Endothelial cell of umbilical vein (primary cell): ENCODE measurements around the gene CEP85L. TPM values are rescaled to one million over a fixed set of nuclear protein-coding genes. Genes with fewer than 3 reads are reported as not detected.

Experiments
- BruUV-seq: library from RNA; stranded (reverse); fragments of 400-500 nt; replicated peaks from 2 replicates; lab custom pipeline; 2021; lab: Mats Ljungman, UMichigan
- CTCF ChIA-PET: fragments of 300-600, 350-600 bp; sonication (Branson Sonifier 250); formaldehyde crosslinking; loops from one replicate; lab custom pipeline; 2021; ENCODE audit warnings: antibody characterized with exemption, inconsistent platforms; lab: Charles Lee
- POLR2A ChIA-PET: fragments of 300-600, 350-600 bp; sonication (Branson Sonifier 250); formaldehyde crosslinking; loops from one replicate; lab custom pipeline; 2021; ENCODE audit warnings: antibody characterized with exemption, inconsistent platforms; lab: Charles Lee
- DNase-seq: peaks from one replicate; pipeline ENCODE4 v3.0.0-alpha.2; 2011; ENCODE audit warnings: low read depth, low spot score
- FAIRE-seq: peaks from 2 replicates; lab custom pipeline; 2011; peaks lifted over from hg19 to GRCh38; lab: Jason Lieb, UNC
- H2AFZ ChIP-seq: 2 replicates; pipeline ENCODE4 v1.6.0; 2012; ENCODE audit warnings: low read depth, low read length, control low read depth, inconsistent platforms
- H3K27ac ChIP-seq: 2 replicates; pipeline ENCODE4 v1.5.1; 2011; ENCODE audit warnings: low read depth, mild to moderate bottlenecking, control low read depth, low read length, moderate library complexity; ENCODE audit not compliant: insufficient read depth
- H3K27me3 ChIP-seq, 2 experiments: 2 replicates each; pipeline versions ENCODE4 v1.6.0 to v1.6.1; 2011; ENCODE audit warnings: low read length in 2 of 2, mixed read lengths in 1 of 2; ENCODE audit not compliant: control insufficient read depth in 2 of 2, insufficient read depth in 2 of 2
- H3K36me3 ChIP-seq, 2 experiments: 2 replicates in 1 of 2; 3 replicates in 1 of 2; pipeline ENCODE4 v1.5.1; 2011; ENCODE audit warnings: low read length in 2 of 2, mild to moderate bottlenecking in 1 of 2, moderate library complexity in 1 of 2; ENCODE audit not compliant: control insufficient read depth in 2 of 2, insufficient read depth in 2 of 2; ENCODE audit errors: extremely low read depth in 1 of 2
- H3K4me1 ChIP-seq: 3 replicates; pipeline ENCODE4 v1.5.1; 2011; ENCODE audit warnings: mild to moderate bottlenecking, low read length; ENCODE audit not compliant: control insufficient read depth, insufficient read depth; ENCODE audit errors: extremely low read depth
- H3K4me2 ChIP-seq: 2 replicates; pipeline ENCODE4 v1.6.1; 2011; ENCODE audit warnings: low read length, control low read depth, mixed read lengths; ENCODE audit not compliant: insufficient read depth
- H3K4me3 ChIP-seq, 3 experiments: fragments of 200-600 bp in 1 of 3; sonication (generic), shearing (Covaris generic) in 1 of 3; replicated peaks in 1 of 3; 2 replicates each; pipeline ENCODE4 v1.5.1; 2011 to 2016; ENCODE audit warnings: control low read depth in 3 of 3, low read length in 3 of 3, mild to moderate bottlenecking in 2 of 3, inconsistent platforms in 1 of 3, low read depth in 1 of 3, moderate library complexity in 1 of 3; ENCODE audit not compliant: insufficient read depth in 1 of 3
- H3K79me2 ChIP-seq: 2 replicates; pipeline ENCODE4 v1.6.0; 2012; ENCODE audit warnings: low read length, inconsistent platforms; ENCODE audit not compliant: control insufficient read depth, insufficient read depth
- H3K9ac ChIP-seq: replicated peaks from 2 replicates; pipeline ENCODE3; 2011; ENCODE audit warnings: low read length, control low read depth; ENCODE audit not compliant: insufficient read depth; ENCODE audit errors: extremely low read depth
- H3K9me1 ChIP-seq: replicated peaks from 3 replicates; pipeline ENCODE4 v1.6.0; 2011; ENCODE audit warnings: mild to moderate bottlenecking, low read length; ENCODE audit not compliant: control insufficient read depth, insufficient read depth; ENCODE audit errors: extremely low read depth
- H3K9me3 ChIP-seq: replicated peaks from 2 replicates; pipeline ENCODE4 v1.5.1; 2012; ENCODE audit warnings: low read length, inconsistent platforms; ENCODE audit not compliant: control insufficient read depth, insufficient read depth
- H4K20me1 ChIP-seq: replicated peaks from 2 replicates; pipeline ENCODE3; 2011; ENCODE audit warnings: mild to moderate bottlenecking, low read length; ENCODE audit not compliant: control insufficient read depth, insufficient read depth; ENCODE audit errors: extremely low read depth
- CTCF ChIP-seq, 2 donors: IDR thresholded peaks; 1 replicate in 1 of 2; 2 replicates in 1 of 2; pipeline ENCODE4 v1.5.1; 2011; ENCODE audit warnings: low read length in 2 of 2, mild to moderate bottlenecking in 2 of 2, moderate library complexity in 2 of 2, control low read depth in 1 of 2, inconsistent platforms in 1 of 2, low read depth in 1 of 2; ENCODE audit not compliant: insufficient read depth in 1 of 2; ENCODE audit errors: extremely low read depth in 1 of 2
- EZH2 ChIP-seq: IDR thresholded peaks from 2 replicates; pipeline ENCODE4 v1.6.1; 2012; ENCODE audit warnings: borderline replicate concordance, low read depth, mild to moderate bottlenecking, moderate library complexity, low read length, inconsistent platforms; ENCODE audit not compliant: severe bottlenecking
- FOS ChIP-seq: IDR thresholded peaks from 2 replicates; pipeline ENCODE4 v1.6.1; 2011; ENCODE audit warnings: mild to moderate bottlenecking, low read length, moderate library complexity, borderline replicate concordance; ENCODE audit not compliant: insufficient read depth
- GATA2 ChIP-seq: IDR thresholded peaks from 2 replicates; pipeline ENCODE4 v1.7.0; 2011; ENCODE audit warnings: low read depth, mild to moderate bottlenecking, moderate library complexity, mixed read lengths, low read length; ENCODE audit not compliant: insufficient read length, insufficient read depth
- JUN ChIP-seq: IDR thresholded peaks from 2 replicates; pipeline ENCODE4 v1.6.1; 2011; ENCODE audit warnings: borderline replicate concordance, low read depth; ENCODE audit not compliant: insufficient read length, insufficient read depth
- MAX ChIP-seq: IDR thresholded peaks from 2 replicates; pipeline ENCODE4 v1.6.1; 2011; ENCODE audit not compliant: insufficient read depth, insufficient read length
- POLR2A ChIP-seq: IDR thresholded peaks from 2 replicates; pipeline ENCODE4 v1.6.1; 2012; ENCODE audit warnings: low read depth, mild to moderate bottlenecking, control low read depth, low read length
- dilution Hi-C: fragments of 300-500 bp; cut with MboI; formaldehyde crosslinking; loops from one replicate; pipeline ENCODE4 v1.15.0; 2019; ENCODE audit warnings: low sequenced_read_pairs; ENCODE audit not compliant: extremely low pct_ligation_motif_present
- intact Hi-C: fragments of 100-400 bp; cut with micrococcal nuclease; formaldehyde crosslinking; loops from one replicate; pipeline ENCODE4 v1.10.0; 2022
- polyA plus RNA-seq, 4 experiments: library from polyadenylated mRNA; depleted of rRNA in 3 of 4; stranded (reverse) in 3 of 4; unstranded in 1 of 4; fragments of >200 nt; gene quantifications; 2 replicates each; pipeline versions ENCODE4 v1.2.1 to v1.2.3, GENCODE V29; 2011 to 2012; ENCODE audit warnings: missing spikeins in 1 of 4
- total RNA-seq: library from RNA; stranded (reverse); gene quantifications from 2 replicates; pipeline ENCODE4 v1.2.3, GENCODE V29; 2021

The CEP85L gene
- total and polyA plus RNA-seq, 2 donors (not counting 3 experiments of a cell fraction or from before 2014, with no cell fraction given) = 1.8 to 9.2 TPM

- H3K27ac ChIP-seq = no peak overlapping the region
- CTCF ChIA-PET = no interaction called here
- no peak overlapping the region for H2AFZ ChIP-seq
- H3K4me1 ChIP-seq = peaks cover 3% of the 10 kb centered on the region
- no peaks in the 10 kb centered on the region for H3K9me3 ChIP-seq
- no TSS peak for BruUV-seq
- H3K27me3 ChIP-seq = no peaks in the 10 kb centered on the region
- H3K9ac ChIP-seq = no peak overlapping the region
- intact Hi-C loops = no loop called here
- dilution Hi-C loops = no loop called here
- no peaks in the 10 kb centered on the region for H3K9me1 ChIP-seq
- TF ChIP-seq EZH2 = no peak
- TF ChIP-seq POLR2A = no peak
- no peak for TF ChIP-seq GATA2
- no peak for TF ChIP-seq FOS
- TF ChIP-seq MAX = no peak
- no peak for TF ChIP-seq JUN
- no peak for TF ChIP-seq CTCF (IDR thresholded peaks at IDR 0.05; ENCODE audit: extremely low read depth in 1 of 2, insufficient read depth in 1 of 2, low read depth in 1 of 2, low read length in 2 of 2)
- no peak overlapping the region for H3K4me2 ChIP-seq
- no peak for FAIRE-seq
- no peaks in the 10 kb centered on the region for H3K36me3 ChIP-seq
- no peak overlapping the region for H3K4me3 ChIP-seq
- peaks cover 89% of the 10 kb centered on the region for H3K79me2 ChIP-seq
- no peak for DNase-seq
- peaks cover 9% of the 10 kb centered on the region for H4K20me1 ChIP-seq
- POLR2A ChIA-PET = no interaction called here
Observed at GRCh38 chr6:118644007-118644406, 7.4 kb downstream of the CEP85L start.
